HG03175 (cell line): ENCODE measurements around the gene IFIH1.

Experiments used
- ATAC-seq: cut with Tn5 transposase; IDR thresholded peaks from one replicate; pipeline ENCODE4 v1.9.1; 2021; ENCODE audit warnings: mild to moderate bottlenecking, moderate library complexity; ENCODE audit not compliant: unreplicated experiment

The IFIH1 gene

DNA sequence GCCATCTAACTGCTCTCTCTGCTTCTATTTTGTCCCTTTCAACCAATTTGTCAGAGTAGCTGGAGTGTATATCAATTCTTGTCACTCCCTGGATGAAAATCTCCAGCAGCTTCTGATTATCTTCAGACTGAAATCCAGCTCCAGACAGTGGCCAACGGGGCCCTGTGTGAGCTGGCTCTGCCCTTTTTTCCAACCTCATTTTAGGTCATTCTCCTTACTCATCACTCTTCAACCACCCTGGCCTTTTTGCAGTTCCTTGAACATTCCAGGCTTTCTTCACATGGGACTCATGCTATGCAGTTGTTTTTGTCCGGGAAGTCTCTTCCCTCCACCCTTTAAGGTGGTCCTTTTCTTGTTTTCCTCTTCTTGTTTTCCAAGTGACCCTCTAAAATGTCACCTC lies 59.8 kb downstream of the IFIH1 start:
- no peak for ATAC-seq

DNA sequence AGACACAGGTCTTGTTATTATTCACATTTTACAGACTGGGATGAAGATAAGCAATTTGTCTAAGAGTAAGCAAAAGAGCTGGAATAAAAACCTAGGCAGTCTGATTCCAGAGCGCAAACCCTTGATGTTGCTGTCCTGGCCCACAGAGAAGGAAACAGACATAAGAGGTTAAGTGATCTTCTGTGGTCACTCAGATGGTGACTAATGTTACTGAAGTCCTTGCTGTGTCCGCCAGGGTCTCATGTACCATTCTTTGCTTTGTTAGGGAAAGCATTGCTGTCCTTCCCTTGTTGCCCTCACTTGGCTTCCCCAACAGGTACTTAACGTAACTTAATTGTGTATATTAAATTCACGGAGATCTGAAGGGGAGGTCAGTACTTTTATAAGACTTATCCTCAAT lies 60.3 kb downstream of the IFIH1 start:
- no peak for ATAC-seq

DNA sequence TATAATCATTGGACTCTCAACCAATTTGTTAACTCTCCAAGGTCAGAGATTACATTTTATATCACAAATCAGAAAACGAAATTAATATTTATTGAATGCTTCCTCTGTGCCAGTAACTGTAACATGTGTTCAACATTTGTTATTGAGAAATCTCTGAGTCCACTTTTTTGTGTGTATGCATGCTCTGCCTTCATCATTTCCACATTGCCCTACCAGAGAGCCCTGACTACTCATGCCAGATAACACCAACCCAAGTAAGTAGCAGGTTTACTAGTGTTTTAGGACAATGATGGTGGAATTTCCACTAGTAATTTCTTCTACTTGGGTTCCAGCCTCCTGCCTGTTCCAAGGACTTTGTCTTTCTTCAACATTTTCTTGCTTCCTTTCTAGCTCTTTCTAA lies 61.1 kb downstream of the IFIH1 start:
- ATAC-seq: no peak

DNA sequence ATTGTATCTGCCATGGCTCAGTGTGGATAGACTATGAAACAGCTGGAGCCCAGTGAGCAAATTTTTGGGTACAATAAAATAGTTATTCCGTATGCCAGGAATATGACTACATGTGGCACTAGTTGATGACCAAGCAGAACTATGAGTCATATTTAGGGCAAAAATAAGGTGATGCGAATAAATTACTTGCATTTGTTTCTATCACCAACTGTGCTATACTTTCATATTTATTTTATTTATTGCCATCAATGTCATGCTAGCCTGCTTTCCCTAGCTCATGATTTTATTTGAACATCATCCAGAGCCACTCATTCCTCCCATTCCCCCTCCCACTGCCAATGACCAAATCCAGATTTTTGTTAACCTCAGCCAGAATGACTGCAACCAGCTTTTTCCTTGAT lies 61.9 kb downstream of the IFIH1 start:
- no peak for ATAC-seq

DNA sequence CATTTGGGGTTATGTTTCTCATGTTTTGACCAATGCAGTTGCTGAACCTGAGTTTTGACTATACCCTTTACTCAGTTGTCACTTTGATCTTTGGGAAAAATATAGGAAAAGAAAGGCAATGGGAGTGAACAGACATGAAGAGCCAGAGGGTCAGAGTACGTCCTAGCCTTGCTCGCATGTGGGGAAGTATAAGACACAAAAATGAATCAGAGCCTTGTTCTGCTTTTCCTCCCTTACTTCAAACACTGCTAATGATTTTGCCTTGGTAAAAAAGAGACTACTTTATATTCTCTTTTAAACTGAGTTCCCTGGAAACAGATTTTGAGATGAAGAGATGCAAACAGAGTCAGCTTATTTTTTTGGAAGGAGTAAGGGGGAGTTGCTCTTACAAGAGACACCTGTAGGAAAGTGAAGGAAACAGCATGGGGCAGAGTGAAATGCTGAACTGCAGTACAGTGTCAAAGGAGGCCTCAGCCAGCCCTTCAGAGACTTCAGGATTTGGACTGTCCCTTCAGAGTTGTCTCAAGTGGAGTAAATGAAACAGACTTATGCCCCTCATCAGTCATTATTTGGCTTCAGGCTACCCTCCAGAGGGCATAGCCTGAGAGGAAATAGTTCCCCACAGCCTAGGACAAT lies 64.1 kb downstream of the IFIH1 start:
- ATAC-seq: no peak

DNA sequence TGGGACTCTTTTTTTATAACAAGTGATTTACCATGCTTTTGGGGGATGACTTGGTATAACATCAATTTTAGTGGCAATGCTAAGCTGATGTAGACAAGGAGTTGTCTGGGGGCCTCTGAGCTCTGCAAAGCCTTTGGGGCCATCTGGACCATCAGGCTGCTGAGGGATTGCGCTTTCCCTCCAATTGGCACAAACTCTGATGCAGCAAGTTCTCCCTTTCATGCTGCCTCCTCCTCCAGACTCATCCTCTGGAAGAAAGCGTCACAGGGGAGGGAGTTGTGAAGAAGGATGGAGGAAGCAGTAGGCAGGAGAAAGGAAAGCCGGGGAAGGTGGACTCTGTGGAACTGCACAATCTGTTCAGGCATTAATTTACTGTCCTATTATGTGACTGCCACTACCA lies 65.0 kb downstream of the IFIH1 start:
- no peak for ATAC-seq

DNA sequence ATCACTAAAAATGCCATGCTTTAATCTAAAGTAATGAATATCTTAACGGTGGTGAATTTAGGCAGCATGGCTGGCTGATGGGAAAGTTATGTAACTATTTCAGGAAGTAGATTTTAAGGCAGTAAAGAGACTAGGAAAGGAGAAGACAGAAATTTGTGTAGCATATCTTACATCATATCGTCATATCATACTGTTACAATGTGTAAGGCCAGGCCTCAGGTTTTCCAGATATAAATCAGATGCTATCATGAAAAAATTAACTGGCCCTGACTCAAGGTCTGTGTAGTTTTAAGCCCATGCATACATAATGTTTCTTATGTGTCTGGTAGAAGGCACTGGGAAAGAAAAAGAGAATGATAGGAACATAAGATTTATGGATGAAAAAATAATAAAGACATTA lies 66.3 kb downstream of the IFIH1 start:
- no peak for ATAC-seq

DNA sequence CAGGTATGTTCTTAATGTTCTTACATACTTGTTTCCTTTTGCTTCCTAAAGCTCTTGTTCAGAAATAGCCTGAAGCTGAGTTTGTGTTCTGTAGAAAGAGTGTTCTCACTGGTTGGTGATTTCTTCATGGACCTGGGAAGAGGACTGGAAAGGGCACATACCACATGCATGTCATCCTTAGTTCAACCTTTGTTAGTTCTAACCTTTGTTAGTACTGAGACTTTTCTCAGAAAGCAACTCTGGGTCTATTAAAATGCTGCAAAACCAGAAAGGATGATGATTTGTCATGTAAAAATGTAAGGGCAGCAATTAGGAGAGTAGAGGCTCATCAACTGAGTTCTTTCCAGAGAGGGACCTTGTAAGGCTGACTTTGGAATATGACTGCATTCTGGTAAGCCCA lies 72.7 kb downstream of the IFIH1 start:
- no peak for ATAC-seq

DNA sequence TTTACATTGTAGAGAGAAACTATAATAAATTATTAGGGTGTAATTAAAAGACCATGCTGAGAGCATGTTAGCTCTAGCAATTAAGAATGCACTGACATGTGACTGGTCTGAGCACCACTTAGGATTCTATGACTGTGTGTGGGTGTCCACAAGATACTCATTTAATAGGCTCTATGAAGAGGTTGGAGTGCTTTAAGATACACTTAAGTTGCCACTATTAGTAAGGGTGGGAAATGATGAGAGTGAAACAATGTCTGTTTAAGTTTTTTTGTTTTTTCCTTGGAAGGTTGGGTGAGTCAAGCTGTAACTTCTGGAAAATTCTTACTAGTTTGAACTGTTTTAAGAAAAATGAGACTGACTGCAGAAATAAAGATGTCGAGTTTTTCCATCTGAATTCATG lies 73.4 kb downstream of the IFIH1 start:
- no peak for ATAC-seq

DNA sequence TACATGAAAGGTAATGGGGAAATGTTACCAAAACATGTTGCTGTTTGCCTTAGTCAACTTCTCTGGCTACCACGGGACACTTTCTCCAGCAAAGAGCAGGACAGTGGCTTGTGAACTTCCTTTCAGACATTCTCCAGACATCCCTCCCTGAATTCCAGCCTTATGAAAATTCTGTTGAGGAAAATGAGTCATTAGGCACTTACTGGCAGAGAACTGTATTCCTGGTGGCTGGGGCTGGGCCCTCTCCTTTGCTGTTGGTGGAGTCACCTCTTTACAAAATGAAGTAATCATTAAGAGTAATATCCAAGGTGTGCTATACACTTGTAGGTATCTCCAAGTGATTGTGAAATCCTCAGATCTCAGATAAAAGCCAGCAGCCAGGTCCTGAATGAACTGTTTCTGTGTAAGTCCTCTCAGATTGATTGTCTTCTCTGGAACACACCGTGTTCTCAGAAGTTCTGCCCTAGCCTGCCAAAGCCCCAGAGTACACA lies 73.9 kb downstream of the IFIH1 start:
- ATAC-seq: no peak

DNA sequence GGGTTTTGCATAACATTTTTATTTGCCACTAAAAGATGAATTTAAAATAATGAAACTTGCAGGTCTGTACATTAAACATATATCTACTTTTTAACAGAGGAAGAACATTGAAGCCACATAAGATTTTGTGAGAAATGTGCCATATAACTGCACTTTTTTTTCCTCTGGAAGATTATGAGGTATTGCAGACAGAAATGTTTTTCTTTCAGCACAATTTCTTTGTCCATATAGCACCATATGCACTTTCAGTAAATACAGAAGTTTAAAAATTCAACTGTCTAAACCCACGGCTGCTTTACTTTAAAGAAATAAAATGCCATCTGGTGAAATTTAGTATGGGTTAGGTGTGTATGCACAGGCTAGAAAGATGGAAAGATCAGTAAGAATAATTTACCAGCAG lies 74.8 kb downstream of the IFIH1 start:
- ATAC-seq: no peak

DNA sequence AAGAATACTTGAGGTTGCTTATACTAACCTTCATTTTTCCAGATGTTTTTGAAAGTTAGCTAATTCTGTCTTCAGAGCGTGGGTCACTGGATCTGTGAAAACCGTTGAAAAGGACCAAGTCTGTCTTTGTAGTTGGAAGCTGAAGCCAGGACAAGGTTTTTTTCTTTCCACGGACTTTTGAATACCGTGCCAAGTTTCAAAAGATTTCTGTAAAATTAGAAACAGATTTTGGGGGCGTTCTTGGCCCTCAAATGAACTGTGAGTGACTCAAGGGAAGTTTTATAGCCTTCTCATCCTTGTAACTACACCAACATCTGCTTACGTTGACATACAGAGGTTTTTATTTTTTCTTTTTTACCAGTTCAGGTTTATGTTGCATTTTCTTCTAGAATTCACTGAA lies 75.2 kb downstream of the IFIH1 start, which contains the start of gene FAP:
Gene FAP, minus strand, starts transcription at position 152 of the 400 bp plus-strand sequence. Its CDS starts 118 bp downstream, at position 34.
- ATAC-seq: no peak

DNA sequence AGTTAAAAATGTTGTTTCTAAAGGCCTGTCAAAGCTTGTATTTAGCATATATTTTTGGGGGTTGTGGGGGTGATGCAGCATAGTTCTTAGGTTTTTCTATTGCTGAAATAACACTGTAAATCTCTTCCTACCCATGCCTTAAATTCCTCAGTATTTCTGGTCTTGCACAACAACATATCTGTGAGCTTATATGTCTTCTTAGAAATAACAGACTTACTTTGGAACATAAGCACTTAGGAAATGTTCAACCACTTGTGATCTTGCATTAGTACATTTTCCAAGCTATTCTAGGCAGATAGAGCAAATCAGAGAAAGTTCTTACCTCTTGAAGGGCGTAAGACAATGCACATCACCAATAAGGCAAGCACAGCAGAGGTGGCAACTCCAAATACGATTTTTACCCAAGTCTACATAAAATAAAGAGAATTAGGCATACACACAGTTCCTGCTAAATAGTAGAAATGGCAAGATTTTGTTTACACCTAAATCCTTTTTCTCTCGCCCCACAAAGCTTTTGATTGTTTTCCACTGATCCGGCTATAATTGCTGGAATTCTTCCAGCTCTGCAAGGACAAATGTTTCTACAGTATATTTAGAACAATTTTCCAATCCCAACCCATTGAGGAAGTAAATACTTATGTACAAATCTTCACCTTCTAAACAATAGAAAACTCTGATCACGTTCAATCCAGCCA lies 75.8 kb downstream of the IFIH1 start:
- ATAC-seq: no peak

DNA sequence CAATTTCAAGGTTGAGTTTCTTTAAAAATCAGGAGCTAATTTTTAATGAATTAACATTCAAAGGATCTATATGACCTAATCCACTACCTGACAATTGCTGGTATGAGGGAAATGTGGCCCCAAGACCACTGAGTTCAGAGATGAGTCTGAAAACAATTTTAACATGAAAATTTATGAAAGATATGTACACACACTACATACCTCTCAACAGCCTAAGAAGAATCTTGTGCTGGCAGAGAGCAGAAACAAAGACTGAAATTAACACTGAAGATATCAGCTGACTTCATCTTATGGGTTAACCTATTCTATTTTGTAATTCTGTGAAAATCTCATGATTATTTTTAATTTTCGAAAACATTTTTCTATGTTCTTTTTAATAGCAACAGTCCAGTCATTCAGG lies 76.9 kb downstream of the IFIH1 start:
- no peak for ATAC-seq

DNA sequence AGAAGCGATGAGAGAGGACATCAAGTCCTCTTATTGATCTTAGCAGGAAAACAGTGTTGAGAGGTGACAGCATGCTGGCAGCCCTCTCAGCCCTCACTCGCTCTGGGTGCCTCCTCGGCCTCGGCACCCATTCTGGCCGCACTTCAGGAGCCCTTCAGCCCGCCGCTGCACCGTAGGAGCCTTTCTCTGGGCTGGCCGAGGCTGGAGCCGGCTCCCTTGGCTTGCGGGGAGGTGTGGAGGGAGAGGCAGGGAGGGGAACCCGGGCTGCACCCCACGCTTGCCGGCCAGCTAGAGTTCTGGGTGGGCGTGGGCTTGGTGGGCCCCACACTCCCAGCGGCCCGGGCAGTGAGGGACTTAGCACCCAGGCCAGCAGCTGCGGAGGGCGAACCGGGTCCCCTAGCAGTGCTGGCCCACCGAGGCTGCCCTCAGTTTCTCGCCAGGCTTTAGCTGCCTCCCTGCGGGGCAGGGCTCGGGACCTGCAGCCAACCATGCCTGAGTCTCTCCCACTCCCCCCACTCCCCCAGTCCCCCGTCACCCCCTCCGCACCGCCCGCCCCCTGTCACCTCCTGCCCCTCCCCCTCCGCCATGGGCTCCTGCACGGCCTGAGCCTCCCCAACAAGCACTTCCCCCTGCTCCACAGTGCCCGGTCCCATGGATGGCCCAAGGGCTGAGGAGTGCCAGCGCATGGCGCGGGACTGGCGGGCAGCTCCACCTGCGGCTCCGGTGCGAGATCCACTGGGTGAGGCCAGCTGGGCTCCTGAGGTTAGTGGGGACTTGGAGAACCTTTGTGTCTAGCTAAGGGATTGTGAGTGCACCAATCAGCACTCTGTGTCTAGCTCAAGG lies 83.6 kb downstream of the IFIH1 start:
- no peak for ATAC-seq

DNA sequence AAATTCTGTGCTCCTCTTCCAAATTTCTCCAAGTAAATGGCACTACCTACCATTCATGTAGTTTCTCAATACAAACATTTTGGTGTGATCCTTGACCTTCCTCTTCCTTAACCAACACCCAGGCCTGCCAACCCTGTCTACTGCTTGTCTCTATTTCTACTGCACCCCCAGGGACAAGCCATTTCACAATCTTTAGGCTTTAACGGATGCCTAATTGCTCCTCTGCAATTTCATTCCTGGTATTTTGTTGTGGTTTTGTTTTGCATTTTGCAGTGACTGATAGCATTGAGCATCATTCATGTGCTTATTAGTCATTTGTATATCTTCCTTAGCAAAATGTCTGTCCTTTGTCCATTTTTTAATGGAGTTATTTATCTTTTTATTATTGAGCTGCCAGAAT lies 85.3 kb downstream of the IFIH1 start:
- ATAC-seq: no peak

DNA sequence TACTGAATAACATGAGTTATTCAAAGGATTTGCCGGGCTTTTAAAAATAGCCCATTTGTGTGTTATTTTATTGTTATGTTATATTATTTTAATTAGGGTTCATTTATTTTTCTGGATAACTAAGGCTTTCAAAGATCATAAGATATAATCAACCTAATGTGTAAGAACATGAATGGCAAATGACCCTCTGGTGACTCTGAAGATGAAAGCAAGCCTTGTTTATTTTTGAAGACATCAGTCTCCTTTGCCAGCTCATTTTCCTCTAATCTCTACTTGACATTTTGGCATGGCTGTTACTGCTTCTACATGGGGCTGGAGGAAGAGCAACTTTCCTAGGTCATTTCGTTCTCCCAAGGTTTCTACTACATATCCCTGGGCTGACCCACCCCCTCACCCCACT lies 85.8 kb downstream of the IFIH1 start:
- no peak for ATAC-seq

DNA sequence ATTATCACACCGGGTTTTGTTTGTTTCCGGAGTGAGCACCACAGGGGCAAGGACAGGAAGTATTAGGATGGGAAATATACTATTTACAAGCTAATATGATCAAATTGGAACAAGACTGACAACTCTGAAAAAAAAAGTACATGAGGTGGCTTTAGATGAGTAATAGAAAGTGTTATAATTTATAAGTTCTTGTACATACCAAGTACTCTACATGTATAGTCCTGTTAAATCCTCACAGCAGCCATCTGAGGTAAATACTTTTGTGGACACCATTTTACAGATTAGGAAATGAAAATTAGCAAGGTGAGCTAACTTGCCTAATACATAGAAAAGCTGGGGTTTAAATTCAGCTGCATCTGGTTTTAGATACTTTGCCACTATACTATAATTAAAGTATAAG lies 86.5 kb downstream of the IFIH1 start:
- ATAC-seq: no peak

DNA sequence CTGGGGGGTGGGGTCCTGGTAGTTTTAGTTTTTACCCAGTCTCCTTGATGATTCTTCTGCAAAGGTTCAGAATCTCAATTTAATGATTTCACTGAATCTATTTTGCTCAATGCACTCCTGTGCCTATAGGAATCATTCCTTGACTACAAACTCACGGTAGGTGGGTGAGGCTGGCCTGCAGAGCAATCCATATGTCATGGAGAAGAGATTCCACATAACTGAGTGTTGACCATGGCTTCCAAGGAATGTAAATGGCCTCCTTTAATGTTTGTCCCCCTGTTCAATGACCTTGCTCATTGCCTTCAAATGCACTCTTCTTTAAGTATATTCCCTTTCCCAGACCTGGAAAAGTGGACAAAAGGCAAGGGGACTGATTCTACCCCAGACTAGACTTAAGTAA lies 87.7 kb downstream of the IFIH1 start:
- ATAC-seq: no peak

DNA sequence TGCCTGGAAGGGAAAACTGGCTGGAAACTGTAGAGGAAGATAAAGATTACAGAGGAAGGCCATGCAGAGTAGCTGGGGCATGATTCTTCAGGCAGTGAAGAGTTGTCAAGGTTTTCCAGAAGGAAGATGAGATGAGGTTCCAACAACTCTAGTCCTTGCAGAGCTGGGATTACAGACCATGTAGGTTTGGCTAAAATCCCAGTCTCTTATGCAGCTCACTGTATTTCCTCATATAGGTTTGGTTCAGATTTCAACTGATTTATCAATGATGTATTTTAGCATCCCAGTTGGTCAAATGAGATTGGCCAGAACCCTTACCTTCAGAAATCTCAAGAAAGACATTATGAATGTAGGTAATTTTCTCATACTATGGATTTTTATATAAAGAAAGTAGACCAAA lies 91.6 kb downstream of the IFIH1 start:
- no peak for ATAC-seq

DNA sequence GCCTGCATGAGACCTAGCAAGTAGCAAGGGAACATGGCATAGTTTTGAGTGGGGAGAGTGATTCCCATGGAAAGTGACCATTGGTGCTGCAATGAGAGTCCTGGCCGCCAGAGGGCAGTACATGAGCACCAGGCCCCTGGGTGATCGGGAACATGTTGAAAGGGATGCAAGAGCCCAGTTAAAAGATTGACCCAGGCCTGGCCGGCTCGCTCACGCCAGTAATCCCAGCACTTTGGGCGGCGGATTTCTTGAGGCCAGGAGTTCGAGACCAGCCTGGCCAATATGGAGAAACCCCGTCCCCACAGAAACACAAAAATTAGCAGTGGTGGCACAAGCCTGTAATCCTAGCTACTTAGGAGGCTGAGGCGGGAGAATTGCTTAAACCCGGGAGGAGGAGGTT lies 97.4 kb downstream of the IFIH1 start:
- peak; percentile 90 for ATAC-seq

DNA sequence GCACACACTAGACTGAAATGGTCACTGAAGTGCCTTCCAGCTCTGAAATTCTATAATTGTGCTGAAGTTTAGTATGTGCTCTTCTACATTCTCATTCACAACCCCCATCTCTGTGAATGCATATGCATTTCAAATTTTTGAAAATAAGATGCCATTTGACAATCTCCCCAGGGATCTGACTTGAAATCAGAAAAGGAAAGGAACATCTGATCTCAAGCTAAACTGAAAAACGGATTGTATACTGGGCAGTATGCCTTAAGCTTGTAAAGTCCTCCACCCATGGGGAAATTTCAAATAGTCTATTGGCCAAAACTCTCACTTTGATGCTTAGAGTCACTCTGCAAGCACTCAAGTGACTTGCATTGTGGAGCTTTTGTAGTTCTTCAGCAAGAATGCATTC lies 98.1 kb downstream of the IFIH1 start:
- ATAC-seq: no peak
